H1 (cell line): Measurements from ENCODE around the gene OR2V1.

Experiments used
- ATF2 ChIP-seq: IDR thresholded peaks from 2 replicates; pipeline ENCODE4 v1.6.1; 2012; ENCODE audit warnings: low read length, inconsistent platforms
- CREB1 ChIP-seq: IDR thresholded peaks from 2 replicates; pipeline ENCODE4 v1.6.1; 2012; ENCODE audit warnings: inconsistent platforms
- CTCF ChIP-seq, 3 experiments: IDR thresholded peaks; 1 replicate in 2 of 3; 2 replicates in 1 of 3; pipeline versions ENCODE4 v1.5.1 to v1.6.1; 2011; ENCODE audit warnings: low read length in 3 of 3, mild to moderate bottlenecking in 3 of 3, inconsistent platforms in 2 of 3, low read depth in 1 of 3, moderate library complexity in 1 of 3; ENCODE audit not compliant: insufficient read depth in 1 of 3; ENCODE audit errors: control extremely low read depth in 1 of 3
- EGR1 ChIP-seq: IDR thresholded peaks from 2 replicates; pipeline ENCODE4 v1.6.1; 2011; ENCODE audit warnings: low read depth, low read length, borderline replicate concordance
- EP300 ChIP-seq, 2 experiments: IDR thresholded peaks; 1 replicate in 1 of 2; 2 replicates in 1 of 2; pipeline ENCODE4 v1.6.1; 2011 to 2012; ENCODE audit warnings: low read depth in 2 of 2, low read length in 2 of 2, mild to moderate bottlenecking in 2 of 2, borderline replicate concordance in 1 of 2, inconsistent platforms in 1 of 2, moderate library complexity in 1 of 2
- GABPA ChIP-seq: IDR thresholded peaks from 2 replicates; pipeline ENCODE4 v1.6.1; 2011; ENCODE audit warnings: mild to moderate bottlenecking, low read length, moderate library complexity, borderline replicate concordance; ENCODE audit not compliant: insufficient read depth
- MAX ChIP-seq: IDR thresholded peaks from 2 replicates; pipeline ENCODE4 v1.6.1; 2012; ENCODE audit warnings: inconsistent platforms
- RAD21 ChIP-seq, 2 experiments: IDR thresholded peaks in 1 of 2; conservative IDR thresholded peaks in 1 of 2; 2 replicates each; pipeline ENCODE4 v1.6.1; 2011; ENCODE audit warnings: low read depth in 2 of 2, low read length in 2 of 2, improper control_type of control experiment in 1 of 2, inconsistent platforms in 1 of 2, mild to moderate bottlenecking in 1 of 2, moderate library complexity in 1 of 2

GRCh38 chr5:181131514-181131913 is 545 bp upstream of the OR2V1 start:
- no peak for TF ChIP-seq CTCF (IDR thresholded peaks at IDR 0.05; ENCODE audit: control extremely low read depth in 1 of 3, insufficient read depth in 1 of 3, low read depth in 1 of 3, low read length in 3 of 3)
- TF ChIP-seq EP300 (IDR thresholded peaks at IDR 0.05; ENCODE audit: borderline replicate concordance in 1 of 2, low read depth in 2 of 2, low read length in 2 of 2), result no peak
- TF ChIP-seq ATF2, result no peak
- no peak for TF ChIP-seq EGR1
- TF ChIP-seq MAX, result no peak
- no peak for TF ChIP-seq RAD21 (IDR thresholded peaks at IDR 0.05 in 1 of 2, conservative IDR thresholded peaks at IDR 0.05 in 1 of 2; ENCODE audit: low read depth in 2 of 2, low read length in 2 of 2)
- TF ChIP-seq GABPA, result no peak
- no peak for TF ChIP-seq CREB1
